GM21423 (cell line): Measurements from ENCODE around the gene NFASC.

Experiments used
- ATAC-seq: cut with Tn5 transposase; IDR thresholded peaks from one replicate; pipeline ENCODE4 v1.9.1; 2021; ENCODE audit warnings: mild to moderate bottlenecking, moderate library complexity; ENCODE audit not compliant: unreplicated experiment

Gene NFASC

GRCh38 chr1:204885790-204886189 lies 15.1 kb downstream of the NFASC start:
- no peak for ATAC-seq

DNA sequence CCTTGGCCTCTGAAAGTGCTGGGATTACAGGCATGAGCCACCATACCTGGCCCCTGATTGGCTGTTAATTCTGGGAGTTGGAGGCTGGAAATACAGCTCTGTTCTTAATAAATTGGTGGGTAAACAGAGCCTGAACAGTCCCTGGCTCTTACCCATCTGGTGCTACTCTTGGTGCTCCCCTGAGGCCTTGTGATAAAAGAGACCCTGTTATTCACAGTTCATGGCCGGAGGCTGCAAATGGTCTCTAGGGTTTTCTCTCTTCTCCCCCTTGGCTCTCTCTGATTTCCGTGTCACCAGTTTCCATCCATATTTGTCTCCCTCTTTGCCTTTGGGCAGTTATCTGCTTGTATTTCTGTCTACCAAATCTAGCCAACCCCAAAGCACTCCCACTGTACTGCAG lies 17.2 kb downstream of the NFASC start:
- no peak for ATAC-seq

DNA sequence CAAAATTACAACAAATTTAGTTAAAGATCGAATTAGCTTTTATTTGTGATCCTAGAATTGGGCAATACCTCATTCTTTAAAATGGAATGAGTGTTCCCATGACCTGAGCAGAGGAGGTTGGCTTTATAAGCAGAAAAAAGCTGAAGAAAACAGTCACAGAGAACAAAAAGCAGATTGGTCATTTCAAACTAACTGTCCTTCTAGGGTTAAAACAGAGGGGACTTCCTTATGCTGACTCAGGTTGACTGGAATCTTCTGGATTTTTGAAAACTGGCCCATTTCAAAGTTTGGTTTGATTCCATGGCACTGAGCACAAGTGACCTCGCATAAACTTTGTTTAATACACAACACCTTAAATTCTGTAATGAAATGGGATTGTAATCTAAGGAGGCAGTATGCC lies 17.6 kb downstream of the NFASC start:
- ATAC-seq, result no peak

DNA sequence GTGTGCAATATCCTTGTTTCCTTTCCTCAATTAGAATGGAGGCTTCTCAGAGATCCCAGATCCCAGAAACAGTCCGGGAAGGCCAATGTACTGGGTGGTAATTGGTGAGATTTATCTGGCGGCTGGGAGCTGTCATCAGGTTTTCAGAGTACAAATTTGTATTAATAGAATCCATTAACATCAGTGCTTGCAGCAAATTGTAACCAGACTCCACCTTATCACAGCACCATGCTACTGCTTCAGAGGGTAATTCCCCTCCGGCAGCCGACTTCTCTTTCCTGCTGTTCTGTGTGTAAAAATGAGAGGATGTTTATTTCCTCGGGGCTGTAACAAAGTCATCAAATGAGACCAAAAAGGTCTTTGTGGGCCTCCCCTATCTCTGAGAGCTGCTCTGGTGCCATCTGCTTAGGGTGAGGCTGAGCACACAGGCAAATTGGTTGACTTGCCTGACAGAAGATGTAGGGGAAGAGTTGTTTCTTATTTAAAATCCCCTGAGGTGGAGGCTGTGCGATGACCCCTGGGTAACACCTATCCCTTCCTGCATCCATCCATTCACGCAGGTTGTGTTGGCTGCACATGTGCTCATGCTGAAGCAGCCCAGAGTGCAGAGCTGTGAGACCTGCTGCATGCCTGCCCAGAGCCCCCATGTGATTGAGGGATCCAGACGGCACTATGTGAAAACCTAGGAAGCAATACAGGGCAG lies 19.2 kb downstream of the NFASC start:
- ATAC-seq, result no peak

DNA sequence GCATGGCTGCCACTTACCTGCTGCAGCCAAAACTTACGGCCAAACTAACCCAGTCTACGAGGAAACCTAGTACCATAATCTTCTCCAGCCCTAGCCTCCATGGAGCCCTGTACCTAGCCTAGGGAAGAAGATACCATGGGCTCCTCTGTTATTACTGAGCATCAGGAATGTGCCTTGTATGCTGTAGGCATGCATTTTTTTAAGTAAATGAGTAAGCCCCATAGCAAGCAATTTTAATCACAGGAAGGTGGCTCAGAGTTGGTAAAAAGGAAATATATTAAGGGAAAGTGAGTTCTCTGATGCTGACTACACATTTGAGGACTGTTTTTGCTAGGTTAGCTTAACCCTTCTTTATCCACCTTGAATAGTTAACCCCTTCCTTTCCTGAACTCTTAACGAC lies 21.2 kb downstream of the NFASC start:
- no peak for ATAC-seq

DNA sequence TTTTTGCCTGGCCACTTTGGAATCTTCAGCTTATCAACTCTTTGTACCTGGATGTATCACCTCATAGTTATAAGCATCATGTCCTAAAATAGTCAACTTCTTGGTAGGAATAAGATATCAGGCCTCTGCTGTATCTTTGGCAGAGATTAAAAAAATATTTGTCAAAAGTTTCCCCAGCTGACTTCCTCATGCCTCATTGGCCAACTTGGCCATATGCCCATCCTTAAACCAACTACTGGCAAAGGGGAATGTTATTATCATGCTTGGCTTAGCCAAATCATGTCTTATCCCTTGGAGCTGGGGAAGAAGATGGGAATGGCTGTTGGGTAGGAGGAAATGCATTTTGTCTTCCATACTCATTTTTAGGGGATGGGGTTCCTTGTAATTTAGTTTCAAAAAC lies 23.4 kb downstream of the NFASC start:
- no peak for ATAC-seq

DNA sequence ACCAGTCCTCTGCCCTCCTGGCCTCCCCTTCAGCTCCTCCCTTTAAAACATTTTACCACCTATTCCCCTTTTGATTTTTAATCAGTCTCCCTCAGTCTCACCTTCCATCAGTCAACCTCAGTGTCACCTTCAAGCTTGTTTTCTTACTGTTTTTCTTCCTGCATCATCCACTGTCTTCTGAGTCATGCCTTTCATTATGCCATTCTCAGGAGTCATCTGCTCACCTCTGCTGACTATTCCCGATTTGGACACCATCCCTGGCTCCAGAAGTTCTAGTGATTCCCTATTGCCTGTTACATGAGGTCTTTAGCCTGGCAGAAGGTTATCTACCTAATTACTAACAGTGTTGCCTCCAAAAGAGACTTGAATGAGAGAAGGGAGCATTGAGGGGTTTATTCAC lies 23.9 kb downstream of the NFASC start:
- ATAC-seq, result no peak

DNA sequence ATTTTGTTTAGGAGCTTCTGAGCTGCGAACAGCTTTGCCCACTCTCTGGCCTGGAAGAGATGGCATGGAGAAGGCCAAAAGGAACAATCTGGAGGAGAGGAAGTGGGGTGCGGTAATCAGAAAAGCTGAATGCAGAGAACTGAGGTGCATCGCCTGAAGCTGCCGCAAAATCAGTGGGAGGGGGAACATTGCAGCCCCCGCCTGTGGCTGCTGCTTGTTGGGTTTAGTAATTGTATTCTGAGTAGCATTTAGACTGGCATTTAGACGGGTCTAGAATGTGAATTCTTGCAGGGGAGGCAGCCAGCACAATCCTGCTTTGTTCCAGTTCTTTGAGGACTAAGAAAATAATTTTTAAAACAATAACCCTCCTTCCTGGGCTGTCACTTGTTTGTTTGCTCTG lies 25.4 kb downstream of the NFASC start:
- ATAC-seq, result no peak

- ATAC-seq, result no peak
Observed at GRCh38 chr1:204896787-204897469, 26.3 kb downstream of the NFASC start.

DNA sequence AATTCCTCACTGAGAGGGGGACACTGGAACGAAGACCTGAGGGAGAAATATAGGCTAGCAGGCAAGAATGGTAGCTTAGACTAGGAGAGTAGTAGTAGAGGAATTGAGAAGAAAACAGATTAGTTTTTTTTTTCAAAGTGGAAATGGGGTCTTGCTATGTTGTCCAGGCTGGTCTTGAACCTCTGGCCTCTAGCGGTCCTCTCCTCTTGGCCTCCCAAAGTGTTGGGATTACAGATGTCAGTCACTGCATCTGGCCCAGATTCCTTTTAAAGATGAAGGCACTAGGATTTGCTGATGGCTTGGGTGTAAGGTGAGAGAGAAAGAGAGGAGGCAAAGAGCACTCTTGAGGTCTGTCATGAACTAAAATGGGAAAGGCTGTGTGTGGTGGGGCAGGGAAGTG lies 30.1 kb downstream of the NFASC start:
- ATAC-seq, result no peak

DNA sequence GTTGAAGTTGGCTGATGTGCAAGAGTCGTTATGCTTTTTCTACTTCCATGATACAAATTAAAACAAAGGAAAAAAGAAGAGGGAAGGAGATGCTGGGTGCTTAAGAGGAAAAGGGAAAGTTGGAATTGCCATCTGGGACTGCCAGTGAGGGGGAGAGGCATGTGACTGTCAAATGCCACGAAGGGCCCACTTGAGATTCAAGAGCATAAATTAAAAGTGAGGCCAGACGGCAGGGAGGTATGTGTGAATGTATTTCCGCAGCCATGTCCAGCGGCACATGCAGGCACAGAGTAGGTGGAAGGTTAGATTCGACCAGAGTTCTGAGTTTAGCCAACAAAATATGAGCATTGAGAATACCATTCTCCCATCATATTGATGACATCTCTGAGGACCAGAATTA lies 32.0 kb downstream of the NFASC start:
- ATAC-seq, result no peak

GRCh38 chr1:204904228-204904810 lies 33.7 kb downstream of the NFASC start:
- no peak for ATAC-seq

DNA sequence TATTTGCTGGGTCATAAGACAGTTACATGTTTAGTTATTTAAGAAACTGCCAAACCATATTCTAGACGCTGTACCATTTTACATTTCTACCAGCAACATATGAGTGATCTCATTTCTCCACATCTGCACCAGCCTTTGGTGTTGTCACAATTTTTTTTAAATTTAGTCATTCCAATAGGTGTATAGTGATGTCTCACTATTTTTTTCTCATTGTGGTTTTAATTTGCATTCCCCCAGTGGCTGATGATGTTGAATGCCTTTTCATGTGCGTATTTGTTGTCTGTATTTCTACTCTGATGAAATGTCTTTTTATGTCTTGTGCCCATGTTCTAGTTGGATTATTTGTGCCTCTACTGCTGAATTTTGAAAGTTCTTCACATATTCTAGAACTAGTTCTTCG lies 38.4 kb downstream of the NFASC start:
- ATAC-seq, result no peak

- ATAC-seq, result no peak
Observed at GRCh38 chr1:204915861-204916495, 45.3 kb downstream of the NFASC start.

DNA sequence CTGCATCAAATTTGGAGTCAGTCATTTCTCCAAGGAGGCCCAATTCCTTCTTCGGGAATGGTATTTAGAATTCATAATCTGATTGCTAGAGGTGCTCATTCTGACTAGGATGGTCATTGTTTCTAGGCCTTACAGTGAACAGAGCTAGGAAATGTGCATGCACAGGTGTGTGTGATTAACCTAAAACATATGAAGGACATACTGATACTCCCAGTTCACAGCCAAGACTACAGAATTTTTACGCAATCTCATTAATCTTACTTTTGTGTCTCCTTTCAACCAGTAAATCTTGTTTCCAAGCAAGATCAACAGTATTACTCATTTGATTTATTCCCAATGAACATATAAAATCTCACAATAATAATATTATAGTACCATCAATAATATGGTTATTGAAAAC lies 47.1 kb downstream of the NFASC start:
- ATAC-seq, result no peak

DNA sequence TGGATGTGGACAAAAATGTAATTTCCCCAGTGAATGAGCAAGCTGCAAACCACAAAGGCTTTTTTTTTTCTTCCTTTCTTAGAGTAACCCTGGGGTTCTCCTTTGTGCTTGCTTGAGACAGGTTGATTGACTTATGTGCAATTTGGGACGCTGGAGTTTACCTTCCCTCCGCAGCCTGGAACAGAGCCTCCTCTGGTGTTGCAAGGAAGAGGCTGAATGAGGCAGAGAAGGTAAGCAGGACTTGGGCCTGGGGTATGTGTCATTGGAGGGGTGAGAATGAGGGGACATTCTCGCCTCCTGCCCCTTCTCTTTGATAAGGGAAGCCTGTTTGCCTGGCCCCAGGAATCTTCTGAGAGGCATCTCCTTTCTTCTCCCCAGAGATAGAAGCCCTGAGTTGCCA lies 49.8 kb downstream of the NFASC start:
- ATAC-seq, result no peak

GRCh38 chr1:204920967-204921366 lies 50.3 kb downstream of the NFASC start:
- no peak for ATAC-seq

DNA sequence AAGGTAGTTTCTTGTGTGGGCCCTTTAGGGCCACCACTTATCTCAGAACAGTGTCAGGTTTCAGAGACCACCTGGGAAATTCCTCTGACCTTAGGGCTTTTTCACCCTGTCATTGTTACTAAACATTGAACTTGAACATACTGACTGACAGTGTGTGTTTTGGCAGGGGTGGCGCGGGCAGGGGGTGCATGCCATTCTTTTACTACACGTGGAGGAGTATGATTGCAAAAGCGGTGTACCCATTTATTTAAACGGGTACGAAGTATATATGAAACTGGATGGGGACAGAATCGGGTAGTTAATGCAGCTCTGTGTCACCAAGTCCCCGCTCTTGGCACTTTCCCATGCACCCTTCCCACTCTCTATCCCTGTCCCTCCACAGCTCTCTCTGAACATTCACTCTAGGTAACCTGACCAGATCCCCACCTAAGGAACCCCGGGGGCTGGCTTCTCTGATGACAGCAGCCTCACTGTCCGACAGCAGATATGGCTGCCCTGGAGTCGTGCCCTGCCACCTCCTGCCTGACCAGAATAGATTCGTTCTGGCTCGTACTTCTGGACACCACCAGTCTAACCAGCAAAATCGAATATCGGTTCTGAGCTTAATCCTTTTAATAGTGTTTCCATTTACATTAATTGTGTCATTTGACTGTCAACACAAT lies 51.3 kb downstream of the NFASC start:
- no peak for ATAC-seq

DNA sequence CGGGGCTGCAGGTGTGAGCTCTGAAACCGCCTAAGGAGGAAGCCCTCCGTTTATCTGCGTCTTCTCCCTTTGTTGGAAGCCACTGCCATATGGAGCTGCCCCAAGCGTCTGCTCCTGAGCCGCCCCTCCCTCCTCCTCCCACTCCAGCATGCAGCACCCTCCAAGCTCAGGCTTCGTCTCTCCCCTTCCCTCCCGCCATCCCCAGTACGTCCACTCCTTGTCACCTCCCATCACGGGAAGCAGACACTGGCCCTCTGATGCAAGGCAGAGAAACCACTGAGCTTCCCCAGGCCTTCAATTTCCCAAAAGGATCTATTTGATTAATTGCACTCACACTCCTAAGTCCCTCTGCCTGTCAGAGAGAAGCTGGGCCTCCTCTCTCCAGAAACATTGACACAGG lies 52.5 kb downstream of the NFASC start:
- no peak for ATAC-seq

DNA sequence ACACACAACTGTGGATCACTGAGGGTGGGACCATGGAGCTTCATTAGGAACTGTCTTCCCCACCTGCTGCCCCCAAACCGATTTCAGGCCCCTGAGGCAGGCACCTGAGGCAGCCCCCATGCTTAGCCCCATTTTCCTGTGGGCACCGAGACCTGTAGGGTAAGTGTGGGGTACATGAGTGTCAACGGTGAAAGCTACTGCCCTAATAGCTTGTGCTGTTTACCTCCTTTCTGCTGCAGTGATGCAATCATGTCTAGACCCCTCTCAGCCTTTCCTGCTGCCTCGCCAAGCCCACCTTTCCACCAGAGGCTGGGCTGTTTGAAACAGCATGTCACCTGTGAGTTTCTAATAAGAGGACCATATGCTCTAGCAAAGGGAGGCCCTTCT lies 53.0 kb downstream of the NFASC start:
- ATAC-seq, result no peak

DNA sequence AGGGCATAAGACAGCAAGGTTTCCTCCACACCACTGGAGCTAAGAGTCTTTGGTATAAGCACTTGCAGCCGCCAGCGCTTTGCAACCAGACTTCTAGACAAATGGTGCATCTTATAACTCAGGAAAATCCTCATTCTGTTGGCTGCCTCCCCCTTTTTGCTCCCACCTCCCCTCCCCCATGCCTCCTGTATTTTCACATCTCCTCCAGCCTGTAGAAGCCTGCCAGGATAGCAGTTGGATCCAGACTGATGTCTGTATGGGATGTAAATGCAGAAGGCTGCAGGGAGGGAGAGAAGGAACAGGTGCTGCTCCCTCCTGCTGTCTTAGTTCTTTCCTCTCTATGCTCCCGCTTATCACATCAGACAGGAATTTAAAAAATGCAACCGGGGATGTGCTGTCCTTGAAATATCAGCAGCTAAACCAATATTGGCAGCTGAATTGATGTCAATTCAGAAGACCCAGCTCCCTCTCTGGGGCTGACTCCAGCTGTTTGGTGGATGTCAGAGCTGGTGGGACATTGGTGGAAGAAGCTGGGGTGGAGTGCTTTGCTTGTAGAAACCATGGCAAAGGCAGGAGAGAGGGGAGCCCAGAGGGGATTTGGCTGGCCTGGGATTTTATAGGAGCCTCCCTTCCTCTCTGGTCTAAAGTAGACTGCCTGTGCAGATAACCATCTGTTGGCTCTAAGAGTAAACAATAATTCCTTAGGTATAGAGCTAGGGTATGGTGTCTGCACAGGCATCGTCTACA lies 53.5 kb downstream of the NFASC start:
- ATAC-seq, result no peak
